Activated T-cell treated with anti-CD3 and anti-CD28 coated beads, Interleukin-2, amount 50 U/mL, for 48 hours (primary cell): Measurements from ENCODE around the gene ZMPSTE24.
"Not testable (repeated sequence)": the region's sequence is repeated elsewhere in the genome, so short reads cannot be mapped to it uniquely, and the experiment has no call there.

ENCODE experiments used
- DNase-seq, 2 experiments: peaks; one replicate each; pipeline ENCODE4 v3.0.0-alpha.2; 2020

ZMPSTE24 gene

DNA sequence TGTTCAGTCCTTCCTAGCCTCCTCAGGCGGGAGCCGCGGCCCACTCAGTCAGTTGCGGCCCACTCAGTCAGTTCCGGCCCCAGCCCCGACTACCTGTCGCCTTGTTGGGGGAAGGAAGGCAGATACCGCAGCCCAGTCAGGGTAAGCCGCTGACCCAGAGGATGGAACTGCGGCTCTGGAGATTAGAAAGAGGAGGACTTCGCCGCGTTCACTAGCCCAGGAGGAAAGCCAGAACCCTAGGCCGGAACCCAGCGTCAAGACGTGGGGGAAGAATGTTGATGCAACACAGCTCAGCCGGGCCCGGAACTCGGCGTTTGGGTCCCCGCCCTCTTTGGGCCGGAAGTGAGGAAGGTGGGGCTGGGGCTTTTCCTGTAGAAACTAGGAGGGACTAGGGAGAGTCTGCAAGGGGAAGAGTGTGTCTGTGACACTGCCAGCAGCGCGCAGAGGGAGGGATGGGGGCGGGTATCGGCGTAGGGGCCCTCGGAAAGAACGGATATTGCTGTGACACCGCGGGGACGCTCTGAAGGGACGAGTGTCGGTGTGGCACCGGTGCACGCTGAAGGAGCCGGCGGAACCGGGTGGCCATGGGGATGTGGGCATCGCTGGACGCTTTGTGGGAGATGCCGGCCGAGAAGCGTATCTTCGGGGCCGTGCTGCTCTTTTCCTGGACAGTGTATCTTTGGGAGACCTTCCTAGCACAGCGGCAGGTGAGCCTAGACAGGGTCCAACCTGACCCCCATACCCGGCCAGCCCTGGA lies at the start of gene ZMPSTE24:
TSS of gene ZMPSTE24 (plus strand) at position 549 of the 757 bp plus-strand sequence. CDS start at position 585, 36 bp downstream.
- peak; percentile 97 for DNase-seq

DNA sequence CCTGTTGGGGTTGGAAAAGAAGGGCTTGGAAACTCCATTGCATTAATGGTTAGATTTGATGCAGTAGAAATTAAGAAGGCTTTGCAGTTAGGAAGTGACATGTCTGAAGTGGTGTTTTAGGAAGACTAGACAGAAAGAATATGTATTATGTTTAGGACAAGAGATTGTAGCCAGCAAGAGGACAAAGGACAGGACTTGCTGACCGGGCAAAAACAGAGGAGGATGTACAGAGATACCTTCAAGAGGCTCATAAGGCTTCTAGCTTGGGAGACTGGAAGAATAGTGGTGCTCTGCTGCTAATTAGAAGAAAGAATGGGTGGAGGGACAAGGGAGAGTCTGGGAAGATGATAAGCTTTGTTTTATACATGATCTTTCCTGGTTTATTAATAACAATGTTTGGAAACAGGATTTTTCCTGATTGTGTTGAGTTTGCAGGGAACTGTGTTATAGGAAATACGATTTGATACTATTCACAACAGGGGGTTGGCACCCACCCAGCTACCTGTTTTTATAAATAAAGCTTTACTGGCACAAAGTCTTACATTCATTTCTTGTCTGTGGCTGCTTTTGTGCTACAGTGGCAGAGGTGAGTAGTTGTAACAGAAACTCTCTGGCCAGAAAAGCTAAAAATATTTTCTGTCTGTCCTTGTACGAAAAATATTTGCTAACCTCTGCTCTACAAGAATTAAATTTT lies 47.4 kb upstream of the ZMPSTE24 start:
- DNase-seq, result no peak

DNA sequence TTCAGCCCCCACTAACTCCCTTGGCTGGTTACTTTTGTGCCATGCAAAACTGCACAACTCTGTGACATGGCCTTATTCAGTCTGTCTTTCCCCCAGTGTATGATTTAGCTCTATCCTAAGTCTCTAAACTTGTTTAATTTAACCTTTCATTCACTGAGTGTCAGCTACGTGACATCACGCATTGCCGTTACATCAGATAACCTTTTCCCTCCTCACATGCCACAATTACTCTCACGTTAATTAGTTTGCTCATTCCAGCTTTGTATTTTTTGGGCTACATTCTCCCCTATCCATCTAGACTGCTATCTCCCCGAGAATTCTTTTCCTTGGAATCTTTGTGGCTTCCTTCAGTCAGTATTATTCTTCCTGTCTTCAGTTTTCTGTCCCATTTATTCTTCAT lies 39.7 kb upstream of the ZMPSTE24 start:
- no peak for DNase-seq

DNA sequence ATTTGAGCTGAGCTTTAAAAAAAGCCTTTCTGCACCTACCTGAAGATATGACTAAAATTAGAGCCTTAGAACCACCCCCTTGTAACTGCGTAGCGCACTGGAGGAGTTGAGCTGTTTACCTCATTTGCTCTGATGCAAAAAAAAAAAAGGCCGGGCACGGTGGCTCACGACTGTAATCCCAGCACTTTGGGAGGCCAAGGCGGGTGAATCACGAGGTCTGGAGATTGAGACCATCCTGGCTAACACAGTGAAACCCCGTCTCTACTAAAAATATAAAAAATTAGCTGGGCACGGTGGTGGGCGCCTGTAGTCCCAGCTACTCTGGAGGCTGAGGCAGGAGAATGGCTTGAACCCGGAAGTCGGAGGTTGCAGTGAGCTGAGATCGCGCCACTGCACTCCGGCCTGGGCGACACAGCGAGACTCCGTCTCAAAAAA lies 36.5 kb upstream of the ZMPSTE24 start:
- DNase-seq, result not testable (repeated sequence)

DNA sequence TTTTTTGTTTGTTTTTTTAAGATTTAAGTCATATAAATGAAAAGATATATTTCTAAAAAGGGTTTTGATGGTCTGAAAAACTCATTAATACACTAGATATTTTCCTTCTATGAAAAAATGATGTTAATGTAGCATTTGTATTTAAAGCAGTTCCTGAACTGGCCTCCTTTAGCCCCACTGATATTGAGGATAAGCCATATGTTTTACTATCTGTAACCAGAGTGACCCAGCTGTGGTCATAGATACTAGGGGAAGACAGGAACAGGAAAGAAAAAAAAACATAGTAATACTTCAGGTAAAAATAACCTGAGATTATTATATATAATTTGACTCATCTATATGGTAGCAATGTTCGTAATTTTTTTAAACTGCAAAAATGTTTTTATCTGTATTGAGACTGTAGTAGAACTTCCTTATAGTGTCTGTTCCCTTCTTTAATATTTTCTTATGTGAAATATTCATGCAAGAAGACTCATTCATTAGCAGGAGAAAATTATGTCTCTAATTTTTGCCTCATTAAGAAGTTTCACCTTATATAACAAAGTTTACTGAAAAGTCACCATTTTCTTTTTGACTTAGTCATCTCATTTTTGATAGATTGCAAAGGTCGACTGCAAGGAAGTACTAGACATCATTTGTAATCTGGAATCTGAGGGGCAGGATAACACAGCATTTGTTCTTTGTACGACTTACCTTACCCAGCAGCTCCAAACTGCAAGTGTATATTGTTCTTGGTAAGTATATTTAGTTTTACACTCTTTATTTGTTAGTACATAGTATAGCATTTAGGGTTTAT lies 35.9 kb upstream of the ZMPSTE24 start:
- no peak for DNase-seq

DNA sequence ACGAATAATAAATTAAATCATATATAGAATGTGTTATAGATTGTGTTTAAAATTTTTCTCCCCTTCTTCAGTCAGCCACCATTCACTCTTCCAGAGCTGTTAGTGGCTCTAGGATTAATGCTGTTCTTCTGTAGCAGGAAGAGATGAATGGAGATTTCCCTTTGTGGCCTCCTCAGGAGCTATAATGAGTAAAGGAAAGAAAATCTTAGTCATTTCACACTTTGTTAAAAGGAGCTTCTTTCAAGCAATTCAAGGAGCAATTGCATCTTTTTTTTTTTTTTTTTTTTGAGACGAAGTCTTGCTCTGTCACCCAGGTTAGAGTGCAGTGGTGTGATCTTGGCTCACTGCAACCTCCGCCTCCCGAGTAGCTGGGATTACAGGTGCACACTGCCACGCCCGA lies 34.0 kb upstream of the ZMPSTE24 start:
- peak in 1 of 2 experiments; percentile 27 for DNase-seq

DNA sequence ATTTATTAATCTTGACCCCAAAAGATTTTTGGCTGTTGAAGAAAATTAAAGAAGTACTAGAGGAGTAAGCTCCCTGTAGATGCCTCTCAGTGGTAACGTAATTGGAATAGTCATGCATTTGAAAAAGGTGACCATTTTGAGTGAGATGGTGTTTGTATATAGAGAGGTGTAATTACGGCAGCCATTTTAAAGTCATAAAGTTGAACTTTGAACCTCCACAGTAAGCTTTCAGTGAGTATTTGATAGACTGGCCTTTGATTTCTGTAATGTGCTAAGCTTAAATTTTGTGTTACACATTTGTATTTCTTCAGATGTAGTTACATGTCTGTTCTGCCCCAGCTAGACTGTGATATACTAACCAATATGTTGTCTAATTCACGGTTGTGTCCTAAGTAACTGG lies 31.8 kb upstream of the ZMPSTE24 start:
- no peak for DNase-seq

DNA sequence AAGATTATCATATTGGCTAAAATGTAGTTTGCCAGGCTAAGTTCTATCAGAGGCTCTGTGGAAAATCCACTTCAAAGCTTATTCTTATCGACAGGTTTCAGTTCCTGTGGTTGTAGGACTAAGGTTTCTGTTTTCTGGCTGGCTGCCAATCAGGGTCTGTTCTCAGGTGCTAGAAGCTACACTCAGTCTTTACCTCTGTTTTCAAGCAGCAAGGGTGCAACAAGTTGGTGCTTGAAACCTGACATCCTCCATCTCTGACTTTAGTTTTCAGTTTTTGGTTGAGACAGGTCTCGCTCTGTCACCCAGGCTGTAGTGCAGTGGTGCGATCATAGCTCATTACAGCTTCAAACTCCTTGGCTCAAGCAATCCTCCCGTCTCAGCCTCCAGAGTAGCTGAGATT lies 25.6 kb upstream of the ZMPSTE24 start:
- peak; percentile 62 to 69 for DNase-seq

DNA sequence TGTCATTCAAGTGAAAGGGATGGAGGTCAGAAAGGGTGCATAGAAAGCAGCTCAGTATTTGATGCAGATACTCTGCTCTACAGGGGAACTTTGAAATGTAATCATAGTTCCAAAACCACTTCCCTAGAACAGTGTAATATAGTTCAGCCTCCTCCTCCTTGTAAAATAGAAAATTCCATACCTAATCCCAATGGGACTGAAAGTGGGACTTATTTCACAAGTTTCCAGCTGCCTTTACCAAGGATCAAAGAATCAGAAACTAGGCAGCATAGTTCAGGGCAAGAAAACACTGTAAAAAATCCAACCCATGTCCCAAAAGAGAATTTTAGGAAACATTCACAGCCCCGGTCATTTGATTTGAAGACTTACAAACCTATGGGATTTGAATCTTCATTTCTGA lies 18.4 kb upstream of the ZMPSTE24 start:
- no peak for DNase-seq

DNA sequence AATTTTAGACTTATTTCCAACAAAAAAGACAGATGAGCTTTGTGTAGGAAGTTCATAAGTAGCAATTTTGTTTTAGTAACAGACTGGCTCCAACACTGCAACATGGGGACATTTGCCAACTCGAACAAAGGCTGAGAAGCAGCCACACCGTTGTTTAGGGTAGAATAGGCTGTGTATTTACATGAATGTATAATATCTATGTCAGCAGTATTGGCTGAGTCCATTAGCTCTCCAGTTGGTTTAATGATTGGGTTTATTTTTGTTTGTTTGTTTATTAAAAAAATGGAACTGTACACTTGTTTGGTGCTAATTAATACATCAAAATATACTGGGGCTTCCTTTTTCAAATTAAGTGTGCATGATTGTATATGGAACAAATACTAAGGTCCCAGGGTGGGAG lies 17.6 kb upstream of the ZMPSTE24 start:
- no peak for DNase-seq

DNA sequence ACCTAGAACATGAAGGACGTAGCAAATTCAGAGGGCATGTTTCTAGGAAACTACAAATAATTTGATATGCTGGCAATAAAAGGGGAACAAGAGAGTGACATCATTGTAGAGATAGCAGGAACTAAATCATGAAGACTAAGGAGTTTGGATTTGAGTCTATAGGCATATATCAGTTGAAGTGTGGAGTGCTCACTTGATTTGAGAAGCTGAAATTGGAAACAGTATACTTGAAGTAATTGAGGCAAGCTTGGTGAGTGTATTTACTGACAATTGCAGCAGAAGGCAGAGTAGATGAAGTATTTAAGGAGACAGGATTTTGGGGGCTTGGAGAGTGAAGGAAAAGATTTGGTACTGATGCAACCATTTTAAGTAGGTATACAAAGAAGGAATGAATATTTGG lies 16.7 kb upstream of the ZMPSTE24 start:
- DNase-seq, result no peak

DNA sequence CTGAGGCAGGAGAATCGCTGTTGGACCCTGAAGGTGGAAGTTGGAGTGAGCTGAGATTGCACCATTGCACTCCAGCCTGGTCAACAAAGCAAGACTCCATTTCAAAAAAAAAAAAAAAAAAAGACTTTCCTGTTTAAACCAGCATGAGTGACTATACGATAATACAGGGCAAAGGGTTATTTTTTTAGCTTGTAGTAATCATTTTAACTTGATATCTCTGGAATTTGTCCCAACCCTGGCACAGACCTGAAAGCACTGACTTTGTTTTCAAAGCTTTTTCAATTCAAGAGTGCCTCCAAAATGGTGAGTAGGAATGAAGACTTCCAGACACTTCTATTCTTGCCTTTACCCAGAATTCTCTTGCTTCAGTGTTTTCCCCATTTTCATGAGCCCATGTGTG lies 14.7 kb upstream of the ZMPSTE24 start:
- no peak for DNase-seq

DNA sequence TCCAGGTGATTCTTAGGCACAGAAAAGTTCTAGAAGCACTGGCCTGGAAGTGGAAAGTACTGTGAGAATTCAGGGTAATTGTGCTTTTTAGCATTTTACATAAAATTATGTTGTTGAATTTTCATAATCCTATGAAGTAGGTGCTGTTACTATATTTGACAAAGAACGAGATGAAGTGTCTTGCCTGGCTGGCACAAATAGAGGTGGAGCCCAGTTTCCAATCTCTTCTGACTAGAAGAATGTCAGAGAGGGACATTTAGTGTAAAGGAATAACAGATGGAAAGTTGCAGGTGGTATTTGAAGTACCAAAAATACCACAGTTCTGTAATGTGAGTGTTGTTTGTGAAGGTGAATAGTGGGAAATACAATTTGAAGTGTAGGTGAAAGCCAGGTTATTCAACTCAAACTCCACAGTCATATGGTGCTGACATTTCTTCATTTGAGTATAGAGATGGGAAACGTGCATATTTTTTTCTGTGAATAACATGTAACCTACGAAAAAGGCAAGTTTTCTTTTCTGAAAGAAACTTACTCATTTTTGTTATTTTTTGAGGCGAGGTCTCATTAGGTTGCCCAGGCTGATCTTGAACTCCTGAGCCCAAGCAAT lies 13.8 kb upstream of the ZMPSTE24 start:
- no peak for DNase-seq

DNA sequence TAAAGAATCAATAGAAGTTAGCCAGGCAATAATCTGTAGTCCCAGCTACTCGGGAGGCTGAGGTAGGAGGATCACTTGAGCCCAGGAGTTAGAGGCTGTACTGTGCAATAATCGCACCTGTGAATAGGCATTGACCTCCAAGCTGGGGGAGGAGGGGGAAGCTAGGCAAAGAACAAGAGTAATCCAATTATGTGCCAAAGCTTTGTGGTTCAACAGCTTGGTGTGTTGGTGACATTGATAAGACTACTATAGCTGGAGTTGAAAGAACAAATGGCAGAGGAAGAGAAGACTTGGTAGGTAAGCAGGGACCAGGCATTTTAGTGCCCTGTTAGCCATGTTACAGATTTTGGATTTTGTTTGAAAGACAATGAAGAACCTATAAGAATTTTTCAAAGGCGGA lies 12.3 kb upstream of the ZMPSTE24 start:
- no peak for DNase-seq

DNA sequence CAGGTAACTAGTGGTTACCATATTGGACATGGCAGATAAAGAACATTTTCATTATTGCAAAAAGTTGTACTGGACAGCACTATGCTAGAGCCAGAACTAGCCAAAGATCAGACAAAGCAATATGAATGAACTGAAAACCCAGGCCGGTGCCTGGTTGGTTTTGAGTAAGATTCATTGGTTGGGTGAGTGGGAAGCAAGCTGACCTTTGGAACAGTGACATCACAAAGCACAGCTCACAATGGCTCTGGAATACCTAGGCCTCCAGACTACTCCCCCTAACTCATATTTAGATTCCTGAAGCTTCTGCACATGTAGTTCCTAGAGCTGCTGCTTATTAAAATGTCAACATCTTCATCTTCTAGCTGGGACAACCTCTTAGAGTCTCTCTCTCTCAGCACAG lies 10.4 kb upstream of the ZMPSTE24 start, which contains the start of gene TMCO2:
TSS of gene TMCO2 (plus strand) at position 283 of the 400 bp plus-strand sequence. CDS start at position 340, 57 bp downstream.
- DNase-seq, result no peak

DNA sequence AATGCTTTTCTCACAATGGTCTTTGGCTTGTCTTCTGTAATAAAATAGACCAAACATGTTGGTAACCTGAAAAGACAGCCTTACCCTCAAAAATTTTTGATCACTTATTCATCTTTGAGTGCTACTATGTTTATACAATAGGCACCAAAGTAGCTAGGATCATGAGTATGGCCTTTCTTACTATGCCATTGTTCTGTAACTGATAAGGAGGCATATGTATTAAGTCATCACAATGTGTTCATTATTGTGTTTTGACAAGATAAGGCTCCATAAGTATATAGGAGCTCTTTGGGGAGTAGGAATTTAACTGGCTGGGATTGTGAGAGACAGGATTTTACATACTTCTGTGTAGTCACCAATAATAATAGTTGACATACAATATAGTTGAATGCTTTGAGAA lies 9.6 kb upstream of the ZMPSTE24 start:
- no peak for DNase-seq

DNA sequence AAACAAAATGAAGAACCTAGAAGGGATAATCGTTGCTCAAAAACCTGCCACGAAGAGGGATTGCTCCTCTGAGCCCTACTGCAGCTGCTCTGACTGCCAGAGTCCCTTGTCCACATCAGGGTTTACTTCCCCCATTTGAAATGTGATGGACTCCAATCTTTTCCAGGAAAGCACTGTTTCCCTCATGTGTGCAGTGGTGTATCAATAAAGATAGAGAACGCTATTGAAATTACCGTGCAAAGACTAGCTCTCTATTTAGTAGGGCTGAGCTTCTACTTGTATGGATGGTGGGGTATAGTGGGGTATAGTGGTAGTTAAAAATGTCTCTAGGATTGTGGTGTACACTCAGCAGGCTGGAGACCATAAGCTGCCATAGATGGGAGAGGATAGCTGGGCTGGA lies 6.6 kb upstream of the ZMPSTE24 start:
- DNase-seq, result no peak

DNA sequence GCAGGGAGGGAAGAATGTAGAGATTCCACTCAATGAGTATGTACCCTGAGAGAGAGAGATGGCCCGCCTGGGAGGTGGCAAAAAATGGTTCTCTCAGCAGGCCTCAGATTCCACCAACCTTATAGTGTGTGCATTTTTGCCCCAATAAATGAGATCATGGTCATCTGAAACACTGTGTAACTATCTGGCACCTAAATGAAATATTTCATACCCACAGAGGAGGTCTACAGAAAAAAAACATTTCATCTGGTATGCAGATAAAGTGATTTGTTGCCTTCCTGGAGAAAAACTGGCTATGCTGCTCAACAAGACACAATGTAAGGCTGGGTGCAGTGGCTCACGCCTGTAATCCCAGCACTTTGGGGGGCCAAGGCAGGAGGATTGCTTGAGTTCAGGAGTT lies 5.4 kb upstream of the ZMPSTE24 start:
- DNase-seq, result no peak

DNA sequence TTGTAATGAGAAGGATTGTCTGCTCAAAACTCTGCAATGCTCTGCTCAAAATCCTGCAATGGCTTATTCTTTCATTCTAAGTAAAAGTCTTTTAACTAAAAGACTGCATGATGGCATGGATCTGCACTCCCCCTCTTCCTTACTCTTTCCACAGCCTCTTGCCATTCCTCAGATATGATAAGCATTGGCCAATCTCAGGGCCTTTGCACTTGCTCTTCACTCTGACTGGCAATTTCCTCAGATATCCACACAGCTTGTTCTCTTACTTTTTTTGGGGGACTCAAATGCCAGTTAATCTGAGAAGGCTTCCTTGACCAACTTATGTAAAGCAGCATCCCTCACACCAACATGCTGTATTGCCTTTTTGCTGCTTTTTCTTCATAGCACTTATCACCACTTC lies 2.8 kb upstream of the ZMPSTE24 start:
- no peak for DNase-seq

DNA sequence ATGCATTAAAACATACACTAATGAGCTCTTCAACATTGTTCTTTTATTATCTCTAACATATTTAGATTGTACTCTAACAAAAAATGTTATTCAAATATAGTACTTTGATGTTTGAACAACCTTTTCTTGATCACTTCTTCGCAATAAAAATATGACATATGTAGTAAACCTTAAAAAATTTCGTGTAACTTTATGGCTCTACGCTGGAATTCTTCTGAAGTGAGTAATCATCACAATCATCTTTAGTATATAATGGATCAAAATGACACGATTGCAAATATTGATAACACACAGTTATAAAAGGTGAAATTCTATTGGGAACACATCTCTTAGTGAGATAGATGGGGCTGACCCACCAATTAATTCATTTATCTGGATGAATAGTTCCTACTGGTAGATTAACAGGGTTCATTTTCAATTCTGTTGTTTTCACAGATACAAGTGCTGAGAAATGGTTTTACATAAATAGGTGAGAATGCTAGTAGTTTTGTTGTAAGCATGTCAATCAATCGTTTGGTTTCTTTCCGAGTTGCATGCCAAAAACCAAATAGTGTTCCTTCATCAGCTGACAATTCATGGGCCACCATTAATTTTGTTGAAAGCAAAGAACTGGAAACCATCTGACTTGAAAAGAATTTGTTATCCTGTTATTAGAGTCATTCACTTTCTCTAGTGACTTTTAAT lies 1.5 kb upstream of the ZMPSTE24 start:
- no peak for DNase-seq

DNA sequence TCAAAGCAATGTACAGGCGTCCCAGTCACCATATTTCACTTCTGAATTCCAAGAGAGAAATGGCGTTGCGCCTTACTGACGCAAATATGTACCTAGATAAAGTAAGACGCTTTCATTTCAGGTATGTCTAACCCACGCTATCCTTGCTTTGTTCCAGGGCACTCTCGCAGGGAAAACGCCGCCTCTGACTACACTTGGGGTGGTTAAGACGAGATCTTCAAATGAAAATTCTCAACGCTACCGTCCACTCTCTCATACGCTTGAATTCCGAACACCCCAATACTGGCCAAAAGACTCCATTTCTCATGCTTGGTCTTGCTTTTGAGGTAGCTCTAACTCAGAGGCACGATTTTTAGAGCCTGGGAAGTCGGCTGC lies 736 bp upstream of the ZMPSTE24 start:
- no peak for DNase-seq

DNA sequence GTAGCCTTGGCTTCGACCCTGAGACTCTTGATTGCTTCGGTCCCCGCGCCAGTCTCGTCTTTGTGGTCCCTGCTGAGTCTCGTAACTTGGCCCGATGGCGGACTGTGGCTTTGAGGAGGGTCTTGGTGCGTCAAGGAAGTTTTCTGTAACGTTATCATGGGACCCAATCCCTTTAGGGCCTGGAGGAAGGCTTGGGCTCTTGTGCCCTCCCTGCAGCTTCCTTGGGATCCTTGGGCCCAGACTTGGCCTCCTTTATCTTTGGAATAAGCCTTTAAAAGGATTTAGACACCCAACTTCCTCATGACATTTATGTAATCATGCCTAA lies 371 bp downstream of the ZMPSTE24 start:
- no peak for DNase-seq

DNA sequence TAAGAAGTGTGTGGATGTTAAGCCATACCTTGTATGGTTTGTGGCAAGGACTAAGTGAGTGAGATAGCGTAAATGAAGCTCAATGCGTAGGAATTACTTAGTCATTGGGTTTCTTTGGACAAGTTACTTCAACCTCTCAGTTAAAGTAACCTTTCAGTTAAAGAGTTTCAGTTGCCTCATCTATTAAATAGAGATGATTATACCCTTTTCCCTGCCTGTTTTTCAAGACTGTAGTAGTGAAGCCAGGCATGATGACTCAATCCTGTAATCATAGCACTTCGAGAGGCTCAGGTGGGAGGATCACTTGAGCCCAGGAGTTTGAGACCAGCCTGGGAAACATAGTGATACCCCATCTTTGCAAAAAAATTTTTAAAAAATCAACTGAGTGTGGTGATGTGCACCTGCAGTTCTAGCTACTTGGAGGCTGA lies 6.3 kb downstream of the ZMPSTE24 start:
- DNase-seq, result peak; percentile 45 to 53
